Left ventricle myocardium superior (tissue), 1 donor: ENCODE data around the gene CYP4A11. TPM values are rescaled to one million over a fixed set of nuclear protein-coding genes. Genes with fewer than 3 reads are reported as not detected.
A peak's percentile ranks its signal among the peaks of the same experiment; 100 is the strongest.
"Not testable (repeated sequence)": the region's sequence is repeated elsewhere in the genome, so short reads cannot be mapped to it uniquely, and the experiment has no call there.

Experiments
- ATAC-seq: fragments of 200-7000 bp; cut with Tn5 transposase; one replicate; pipeline ENCODE4 v1.9.1; 2020; ENCODE audit warnings: mild to moderate bottlenecking, moderate library complexity
- DNase-seq: peaks from one replicate; pipeline ENCODE4 v3.0.0-alpha.2; 2020
- intact Hi-C: fragments of 100-400 bp; cut with micrococcal nuclease; formaldehyde crosslinking; loops from one replicate; pipeline ENCODE4 v1.11.0; 2022
- long read RNA-seq: library from polyadenylated mRNA; unstranded; transcript quantifications from one replicate; pipeline ENCODE4 v2.0.0, GENCODE V29; 2021
- total RNA-seq: library from RNA; stranded (reverse); fragmentation: NEBNext Ultra II Directional; extraction: Animal tissue kit (Norgen Biotek cat#: 25700); gene quantifications from one replicate; pipeline ENCODE4 v1.2.1, GENCODE V29; 2021
- donor health status: DM: no; HTN: yes; CAD: no; lungs with severe emphysema.

Gene CYP4A11, protein sequence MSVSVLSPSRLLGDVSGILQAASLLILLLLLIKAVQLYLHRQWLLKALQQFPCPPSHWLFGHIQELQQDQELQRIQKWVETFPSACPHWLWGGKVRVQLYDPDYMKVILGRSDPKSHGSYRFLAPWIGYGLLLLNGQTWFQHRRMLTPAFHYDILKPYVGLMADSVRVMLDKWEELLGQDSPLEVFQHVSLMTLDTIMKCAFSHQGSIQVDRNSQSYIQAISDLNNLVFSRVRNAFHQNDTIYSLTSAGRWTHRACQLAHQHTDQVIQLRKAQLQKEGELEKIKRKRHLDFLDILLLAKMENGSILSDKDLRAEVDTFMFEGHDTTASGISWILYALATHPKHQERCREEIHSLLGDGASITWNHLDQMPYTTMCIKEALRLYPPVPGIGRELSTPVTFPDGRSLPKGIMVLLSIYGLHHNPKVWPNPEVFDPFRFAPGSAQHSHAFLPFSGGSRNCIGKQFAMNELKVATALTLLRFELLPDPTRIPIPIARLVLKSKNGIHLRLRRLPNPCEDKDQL
- total RNA-seq: not detected
- long read RNA-seq: 0 reads

DNA sequence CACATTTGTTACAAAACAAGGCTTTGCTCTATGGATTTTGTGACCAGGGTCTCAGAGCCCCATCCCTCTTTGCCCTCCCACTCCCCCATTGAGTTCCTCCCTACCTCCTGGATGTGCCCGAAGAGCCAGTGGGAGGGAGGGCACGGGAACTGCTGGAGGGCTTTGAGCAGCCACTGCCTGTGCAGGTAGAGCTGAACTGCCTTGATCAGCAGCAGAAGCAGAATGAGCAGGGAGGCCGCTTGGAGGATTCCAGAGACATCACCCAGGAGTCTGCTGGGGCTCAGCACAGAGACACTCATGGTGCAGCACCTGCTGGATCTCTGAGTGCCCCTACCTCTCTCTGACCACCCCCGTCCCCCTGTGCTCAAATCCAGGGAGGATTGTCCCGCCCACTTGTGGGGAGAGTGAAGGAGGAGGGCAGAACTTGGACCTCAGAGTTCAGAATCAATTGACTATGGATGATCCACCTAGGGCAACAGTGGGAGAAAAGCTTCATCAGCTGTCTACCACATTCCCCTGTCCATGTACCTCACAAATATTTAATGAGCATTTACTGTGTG, at the start of gene CYP4A11:
CYP4A11 (minus strand) TSS at position 342 of the 560 bp plus-strand sequence; CDS start at position 299, 43 bp downstream.
- intact Hi-C loops: no loop called here
- no peak for DNase-seq
- no peak for ATAC-seq

DNA sequence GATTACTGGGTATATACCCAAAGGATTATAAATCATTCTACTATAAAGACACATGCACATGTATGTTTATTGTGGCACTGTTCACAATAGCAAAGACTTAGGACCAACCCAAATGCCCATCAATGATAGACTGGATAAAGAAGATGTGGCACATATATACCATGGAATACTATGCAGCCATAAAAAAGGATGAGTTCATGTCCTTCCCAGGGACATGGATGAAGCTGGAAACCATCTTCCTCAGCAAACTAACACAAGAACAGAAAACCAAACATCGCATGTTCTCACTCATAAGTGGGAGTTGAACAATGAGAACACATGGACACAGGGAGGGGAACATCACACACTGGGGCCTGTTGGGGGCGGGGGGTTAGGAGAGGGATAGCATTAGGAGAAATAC, 49.3 kb upstream of the CYP4A11 start:
- intact Hi-C loops: loop anchor here (5.0 kb wide), 1 partner anchor 243 kb away; no protein-coding TSS in a partner anchor
- DNase-seq, ATAC-seq: not testable (repeated sequence)

DNA sequence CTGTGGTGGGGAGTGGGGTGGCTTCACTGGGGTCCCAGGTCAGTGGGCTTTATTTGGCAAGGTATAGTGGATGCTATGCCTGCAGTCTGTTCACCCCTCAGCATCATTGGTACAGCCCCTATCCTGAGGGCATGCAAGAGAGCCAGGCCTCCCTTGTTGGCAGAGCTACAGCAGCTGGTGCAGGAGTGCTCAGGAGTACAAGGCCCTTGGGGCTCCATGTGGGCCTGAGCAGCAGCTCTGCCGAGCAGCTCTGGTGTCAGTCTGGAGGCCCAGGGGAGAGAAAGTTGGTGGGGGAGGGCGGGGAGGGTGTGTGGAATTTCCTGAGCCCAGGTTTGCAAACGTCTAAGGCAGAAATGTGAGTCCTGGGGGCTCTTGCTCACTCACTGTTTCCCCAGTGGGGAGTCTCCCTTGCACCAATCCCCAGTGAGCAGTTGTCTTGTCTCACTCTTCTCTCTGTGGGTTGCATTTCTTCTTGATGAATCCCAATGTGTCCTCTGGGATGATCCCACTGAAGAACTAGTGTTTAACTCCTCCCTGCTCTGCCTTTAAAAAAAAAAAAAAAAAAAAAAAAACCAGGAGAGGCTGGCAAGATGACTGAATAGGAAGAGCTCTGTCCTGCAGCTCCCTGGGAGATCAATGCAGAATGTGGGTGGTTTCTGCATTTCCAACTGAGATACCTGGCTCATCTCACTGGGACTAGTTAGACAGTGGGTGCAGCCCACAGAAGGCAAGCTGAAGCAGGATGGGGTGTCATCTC, 42.7 kb upstream of the CYP4A11 start:
- DNase-seq (no peak), ATAC-seq (no peak)
- intact Hi-C loops: no loop called here

DNA sequence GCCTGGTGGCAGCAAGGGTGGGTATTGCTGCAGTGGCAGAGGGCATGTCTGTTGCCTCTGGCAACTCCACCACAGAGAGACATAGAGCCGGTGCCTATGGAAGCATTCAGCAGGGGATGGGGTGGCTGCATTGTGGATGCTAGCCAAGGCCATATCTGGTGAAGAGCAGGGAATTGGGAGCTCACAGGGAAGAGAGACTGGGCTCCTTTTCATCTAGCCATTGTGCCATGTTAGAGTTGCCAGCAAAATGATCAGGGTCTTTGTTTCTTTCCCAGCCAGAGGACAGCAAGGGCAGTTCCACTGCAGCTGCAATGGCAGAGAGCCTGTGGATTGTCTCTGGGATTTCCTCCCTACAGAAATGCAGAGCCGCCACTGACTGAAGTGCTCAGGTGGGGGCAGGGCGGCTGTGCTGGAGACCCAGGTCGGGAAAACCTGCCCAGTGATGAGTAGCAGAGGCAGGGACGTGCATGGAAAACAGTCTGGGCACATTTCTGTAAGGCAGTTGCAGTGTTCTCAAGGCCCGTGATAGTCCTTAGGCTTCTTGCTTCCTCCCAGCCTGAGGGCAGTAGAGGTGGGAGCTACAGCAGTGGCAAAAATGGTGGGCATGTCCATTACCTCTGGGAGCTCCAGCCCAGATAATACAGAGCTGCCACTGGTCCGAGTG, 42.0 kb upstream of the CYP4A11 start:
- DNase-seq (no peak), ATAC-seq (no peak)
- intact Hi-C loops: no loop called here

DNA sequence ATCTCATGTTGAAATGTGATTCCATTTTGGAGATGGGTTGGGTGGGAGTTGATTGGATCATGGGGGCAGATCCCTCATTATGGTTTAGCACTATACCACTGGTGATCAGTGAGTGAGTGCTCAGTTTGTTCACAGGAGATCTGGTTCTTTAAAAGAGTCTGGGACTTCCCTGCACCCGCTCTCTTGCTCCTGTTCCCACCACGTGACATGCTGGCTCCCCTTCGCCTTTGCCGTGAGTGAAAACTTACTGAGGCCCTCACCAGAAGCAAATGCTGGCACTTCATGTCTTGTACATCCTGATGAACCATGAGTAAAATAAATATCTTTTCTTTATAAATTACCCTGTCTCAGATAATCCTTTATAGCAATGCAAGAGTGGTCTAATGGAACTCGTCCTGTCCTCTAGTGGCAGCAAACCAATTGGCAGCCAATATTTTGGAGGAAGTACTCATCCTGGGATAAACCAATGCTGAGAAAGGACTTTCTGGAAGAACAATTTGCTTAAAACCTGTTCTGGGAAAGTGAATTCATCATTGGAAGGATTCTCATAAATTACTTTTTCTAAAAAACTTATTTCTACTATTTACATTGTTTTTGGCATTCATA, 27.8 kb upstream of the CYP4A11 start:
- no peak for ATAC-seq
- intact Hi-C loops: no loop called here
- no peak for DNase-seq

DNA sequence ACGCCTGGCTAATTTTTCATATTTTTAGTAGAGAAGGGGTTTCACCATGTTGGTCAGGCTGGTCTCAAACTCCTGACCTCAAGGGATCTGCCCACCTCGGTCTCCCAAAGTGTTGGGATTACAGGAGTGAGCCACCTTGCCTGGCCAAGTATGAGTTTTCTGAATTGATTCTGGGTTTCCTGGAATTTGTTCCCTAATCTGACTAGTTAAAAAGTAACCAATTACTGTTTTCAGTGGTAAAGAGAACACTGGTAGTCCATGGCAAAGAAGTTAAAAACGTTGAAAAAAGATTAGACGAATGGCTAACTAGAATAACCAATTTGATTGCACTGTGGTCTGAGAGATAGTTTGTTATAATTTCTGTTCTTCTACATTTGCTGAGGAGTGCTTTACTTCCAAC, 21.0 kb upstream of the CYP4A11 start:
- DNase-seq, ATAC-seq, intact Hi-C loops: not testable (repeated sequence)

DNA sequence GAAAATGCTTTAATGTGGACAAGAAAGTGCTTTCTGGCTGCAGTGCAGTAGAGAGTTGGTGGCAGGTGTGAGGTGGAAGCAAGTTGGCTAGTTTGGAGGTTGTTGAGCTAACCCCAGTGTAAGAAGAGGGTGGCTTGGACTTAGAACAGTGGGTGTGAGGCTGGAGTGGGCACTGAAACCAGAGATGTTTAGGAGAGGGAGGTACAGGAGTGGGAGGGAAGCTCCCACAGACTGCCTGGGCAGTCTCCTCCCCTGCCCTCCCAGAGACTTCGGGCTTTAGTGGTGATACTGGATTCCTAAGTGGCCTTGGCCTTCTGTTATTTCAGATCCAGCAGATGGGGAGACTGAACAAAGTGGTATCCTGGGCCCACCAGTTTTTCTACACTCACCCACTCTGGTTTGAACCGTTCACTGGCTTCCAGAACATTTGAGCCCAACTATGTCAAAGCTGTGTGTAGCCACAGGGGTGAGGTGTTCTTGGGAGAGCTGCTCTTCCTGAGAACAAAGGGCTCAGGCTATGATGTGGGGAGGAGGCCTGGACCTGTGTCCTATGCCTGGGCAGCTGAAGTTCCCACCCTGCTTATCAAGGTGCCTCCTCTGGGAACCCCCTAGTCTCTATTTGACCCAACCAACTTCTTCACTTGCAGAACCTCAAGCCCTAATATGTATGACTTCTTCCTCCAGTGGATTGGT, 19.9 kb upstream of the CYP4A11 start:
- DNase-seq: no peak
- ATAC-seq: no peak
- intact Hi-C loops: no loop called here

DNA sequence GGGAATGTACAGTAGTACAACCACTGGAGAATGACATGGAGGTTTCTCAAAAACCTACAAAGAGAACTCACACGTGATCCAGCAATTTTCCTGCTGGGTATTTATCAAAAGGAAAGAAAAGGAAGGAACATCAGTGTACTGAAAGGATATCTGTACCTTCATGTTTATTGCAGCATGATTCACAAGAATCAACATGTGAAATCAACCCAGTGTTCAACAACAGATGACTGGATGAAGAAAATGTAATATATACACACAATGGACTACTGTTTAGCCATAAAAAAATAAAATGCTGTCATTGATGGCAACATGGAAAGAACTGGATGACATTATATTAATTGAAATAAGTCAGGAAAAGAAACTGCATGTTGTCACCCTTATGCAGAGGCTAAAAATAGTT, 19.0 kb upstream of the CYP4A11 start:
- DNase-seq: no peak
- ATAC-seq: no peak
- intact Hi-C loops: no loop called here

DNA sequence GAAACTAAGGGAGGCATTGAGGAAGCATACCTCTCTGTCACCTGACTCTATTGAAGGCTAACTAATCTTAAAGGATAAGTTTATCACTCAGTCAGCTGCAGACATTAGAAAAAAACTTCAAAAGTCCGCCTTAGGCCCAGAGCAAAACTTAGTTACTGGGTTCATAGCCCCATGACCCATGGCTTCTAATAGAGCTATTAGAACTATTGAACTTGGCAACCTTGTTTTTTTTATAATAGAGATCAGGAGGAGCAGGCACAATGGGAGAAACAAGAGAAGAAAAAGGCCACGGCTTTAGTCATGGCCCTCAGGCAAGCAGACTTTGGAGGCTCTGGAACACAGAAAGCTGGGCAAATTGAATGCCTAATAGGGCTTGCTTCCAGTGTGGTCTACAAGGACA, 13.8 kb upstream of the CYP4A11 start:
- intact Hi-C loops, ATAC-seq, DNase-seq: not testable (repeated sequence)

DNA sequence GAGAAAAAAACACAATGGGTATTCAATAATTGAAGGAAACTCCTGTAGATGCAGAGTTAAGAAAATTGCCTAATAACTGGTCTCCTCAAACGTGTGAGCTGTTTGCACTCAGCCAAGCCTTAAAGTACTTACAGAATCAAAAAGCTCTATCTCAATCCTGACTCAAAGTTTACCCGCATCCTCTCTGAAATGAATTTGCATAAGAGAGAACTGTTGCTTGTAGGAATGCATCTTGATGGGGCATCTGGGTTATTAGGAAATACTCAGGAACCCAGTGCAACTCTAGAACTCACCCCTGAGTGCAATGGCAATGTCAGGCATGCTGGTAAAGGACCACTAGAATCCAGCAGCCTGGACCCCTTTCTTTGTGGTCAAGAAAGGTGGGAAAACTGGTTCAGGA, 12.6 kb upstream of the CYP4A11 start:
- DNase-seq, intact Hi-C loops, ATAC-seq: not testable (repeated sequence)

DNA sequence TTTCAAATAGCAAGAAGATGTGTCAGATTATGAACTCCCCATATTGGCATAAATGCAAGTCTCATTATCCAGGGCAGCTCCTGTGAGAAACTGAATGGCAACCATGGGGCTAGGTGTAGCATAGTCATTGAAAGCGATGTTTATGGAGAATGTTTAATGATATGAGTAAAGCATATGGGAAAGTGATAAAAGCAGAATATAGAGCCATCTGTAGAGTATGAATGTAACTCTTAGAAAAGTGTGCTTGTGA, 8.1 kb upstream of the CYP4A11 start:
- DNase-seq, ATAC-seq, intact Hi-C loops: not testable (repeated sequence)

DNA sequence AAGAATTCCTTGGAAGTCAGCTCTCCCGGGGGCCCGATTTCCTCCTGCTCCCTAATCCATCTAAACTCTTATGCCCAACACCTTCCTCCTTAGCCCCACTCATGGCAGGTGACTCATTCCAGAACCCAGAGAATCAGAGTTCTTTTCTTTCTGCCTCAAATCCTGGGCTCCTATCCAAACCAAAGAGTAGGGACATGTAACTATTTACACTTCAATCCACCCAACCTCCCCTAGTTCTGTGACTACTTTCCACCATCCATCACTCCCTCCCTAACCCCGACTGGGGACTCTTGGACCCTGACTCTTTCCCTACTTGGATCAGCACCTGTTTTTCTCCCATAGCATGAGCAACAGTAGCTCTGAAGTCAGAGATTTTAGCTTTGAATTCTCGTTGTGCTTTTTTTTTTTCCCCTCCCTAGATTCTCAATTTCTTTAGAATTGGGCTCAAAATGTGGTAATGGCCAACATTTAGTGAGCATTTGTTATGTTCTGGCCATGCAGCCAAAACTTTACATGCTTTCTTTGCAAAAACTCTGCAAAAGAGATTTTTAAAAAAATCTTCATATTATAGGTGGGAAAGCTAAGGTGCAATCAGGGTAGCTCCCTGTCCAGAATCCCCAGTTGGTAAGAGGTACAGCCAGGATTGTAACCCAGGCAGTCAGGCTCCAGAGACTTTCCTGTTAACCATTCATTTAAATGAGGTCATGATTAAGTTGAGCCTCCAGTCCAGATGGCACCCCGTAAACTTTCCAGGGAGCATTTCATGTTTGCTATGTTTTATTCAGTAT, 7.5 kb upstream of the CYP4A11 start:
- ATAC-seq (no peak), DNase-seq (no peak)
- intact Hi-C loops: no loop called here

DNA sequence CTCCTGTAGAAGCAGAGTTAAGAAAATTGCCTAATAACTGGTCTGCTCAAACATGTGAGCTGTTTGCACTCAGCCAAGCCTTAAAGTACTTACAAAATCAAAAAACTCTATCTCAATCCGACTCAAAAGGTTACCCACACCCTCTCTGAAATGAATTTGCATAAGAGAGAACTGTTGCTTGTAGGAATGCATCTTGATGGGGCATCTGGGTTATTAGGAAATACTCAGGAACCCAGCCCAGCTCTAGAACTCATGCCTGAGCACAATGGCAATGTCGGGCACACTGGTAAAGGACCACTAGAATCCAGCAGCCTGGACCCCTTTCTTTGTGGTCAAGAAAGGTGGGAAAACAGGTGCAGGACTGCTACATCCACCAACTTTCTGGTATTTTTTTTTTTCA, 6.4 kb upstream of the CYP4A11 start:
- DNase-seq, ATAC-seq, intact Hi-C loops: not testable (repeated sequence)

DNA sequence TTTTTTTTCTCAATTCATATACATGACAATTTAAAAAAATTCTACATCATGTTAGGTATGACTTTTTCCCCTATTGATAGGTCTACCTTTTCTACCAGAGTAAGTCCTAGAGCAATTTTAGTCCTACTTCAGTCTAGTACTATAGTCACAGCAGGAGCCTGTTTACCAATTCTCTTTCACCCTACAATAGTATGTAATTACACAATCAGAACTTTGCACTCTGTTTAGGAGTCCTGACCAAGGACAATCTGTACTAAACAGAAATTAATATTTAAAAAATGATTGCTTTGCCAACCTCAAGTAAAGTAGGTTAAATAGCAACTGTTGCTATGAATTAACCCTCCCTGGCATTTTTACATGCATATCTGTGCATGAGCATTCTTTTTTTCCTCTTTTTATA, 810 bp upstream of the CYP4A11 start:
- intact Hi-C loops: no loop called here
- DNase-seq (no peak), ATAC-seq (no peak)

DNA sequence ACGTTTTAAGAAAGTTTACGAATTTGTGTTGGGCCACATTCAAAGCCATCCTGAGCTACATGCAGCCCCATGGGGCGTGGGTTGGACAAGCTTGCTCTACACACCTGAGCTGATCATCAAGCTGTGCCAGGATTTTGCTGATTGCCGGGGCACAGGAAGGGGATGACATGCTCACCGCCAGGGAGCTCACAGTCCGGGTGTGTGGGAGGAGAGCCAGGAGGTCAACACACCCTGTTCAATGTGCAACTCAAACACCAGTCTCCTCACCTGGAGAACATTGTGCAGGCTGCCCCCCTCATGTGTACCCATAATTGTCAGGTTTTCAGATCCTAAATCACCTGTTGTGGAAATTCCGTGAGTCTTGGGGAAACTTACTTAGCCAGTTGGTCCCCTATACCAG, 969 bp downstream of the CYP4A11 start:
- no peak for DNase-seq
- intact Hi-C loops: no loop called here
- ATAC-seq: no peak

DNA sequence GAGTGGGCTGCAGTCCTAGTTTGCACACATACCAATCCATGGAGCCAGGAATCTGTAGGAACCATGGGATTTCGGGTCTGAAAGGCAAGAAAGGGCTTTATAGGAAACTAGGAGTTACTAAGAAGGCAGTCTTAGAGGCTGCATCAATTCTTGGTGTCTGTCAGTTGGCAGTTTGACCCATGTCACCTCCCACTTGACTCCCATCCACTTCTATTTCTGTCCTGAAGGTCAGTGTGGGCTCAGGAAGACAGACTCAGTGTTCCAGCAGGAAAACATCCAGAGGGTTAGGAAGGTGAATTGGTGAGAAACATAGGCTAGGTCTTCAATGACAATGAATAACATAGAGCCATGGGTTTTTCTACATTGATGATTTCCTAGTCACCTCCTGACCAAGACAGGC, 4.0 kb downstream of the CYP4A11 start:
- no peak for ATAC-seq
- DNase-seq: no peak
- intact Hi-C loops: no loop called here

DNA sequence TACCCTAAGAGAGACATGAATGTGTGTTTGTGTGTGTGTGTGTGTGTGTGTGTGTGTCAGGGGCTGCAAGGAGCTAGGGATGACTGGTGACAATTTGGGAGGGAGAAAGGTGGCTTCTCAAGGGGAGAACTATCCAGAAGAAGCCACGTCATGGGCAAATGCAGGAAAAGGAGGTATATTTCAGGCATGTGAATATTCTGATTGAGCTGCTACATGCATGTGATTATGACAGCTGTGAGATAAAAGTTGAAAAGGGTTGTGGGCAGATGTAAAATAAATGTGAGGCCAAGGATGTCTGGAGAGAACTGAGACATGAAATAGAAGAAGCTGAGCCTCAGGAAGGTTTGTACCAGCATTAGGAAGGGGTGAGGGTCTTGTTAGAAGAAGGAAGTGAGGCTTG, 4.5 kb downstream of the CYP4A11 start:
- intact Hi-C loops: no loop called here
- no peak for DNase-seq
- no peak for ATAC-seq

DNA sequence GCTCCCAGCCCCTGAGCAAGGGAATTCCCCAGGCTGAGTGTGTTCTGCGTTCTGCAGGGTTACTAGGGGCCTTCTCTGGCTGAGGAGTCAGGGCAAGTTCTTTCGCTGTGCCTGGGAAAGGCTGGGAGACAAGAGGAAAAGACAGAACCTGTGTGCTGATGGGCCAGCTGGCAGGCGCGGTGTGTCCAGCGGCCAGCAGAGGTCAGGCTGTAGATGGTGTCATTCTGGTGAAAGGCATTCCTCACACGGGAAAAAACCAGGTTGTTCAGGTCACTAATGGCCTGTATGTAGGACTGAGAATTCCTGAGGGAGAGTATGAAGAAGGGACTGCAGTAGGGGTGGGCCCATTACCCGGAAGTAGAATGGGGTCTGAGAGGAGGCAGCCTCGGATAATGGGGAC, 6.4 kb downstream of the CYP4A11 start:
- DNase-seq, intact Hi-C loops: not testable (repeated sequence)
- ATAC-seq: peak; percentile 21
